Activated naive CD8-positive, alpha-beta T cell treated with anti-CD3 and anti-CD28 coated beads, Interleukin-2, amount 50 U/mL, for 16 hours (primary cell): ENCODE measurements around the gene RRM2.
"Not testable (repeated sequence)": the region's sequence is repeated elsewhere in the genome, so short reads cannot be mapped to it uniquely, and the experiment has no call there.

Experiments used
- DNase-seq: peaks from one replicate; pipeline ENCODE4 v3.0.0-alpha.2; 2020; ENCODE audit warnings: low read depth, low spot score

RRM2 gene

DNA sequence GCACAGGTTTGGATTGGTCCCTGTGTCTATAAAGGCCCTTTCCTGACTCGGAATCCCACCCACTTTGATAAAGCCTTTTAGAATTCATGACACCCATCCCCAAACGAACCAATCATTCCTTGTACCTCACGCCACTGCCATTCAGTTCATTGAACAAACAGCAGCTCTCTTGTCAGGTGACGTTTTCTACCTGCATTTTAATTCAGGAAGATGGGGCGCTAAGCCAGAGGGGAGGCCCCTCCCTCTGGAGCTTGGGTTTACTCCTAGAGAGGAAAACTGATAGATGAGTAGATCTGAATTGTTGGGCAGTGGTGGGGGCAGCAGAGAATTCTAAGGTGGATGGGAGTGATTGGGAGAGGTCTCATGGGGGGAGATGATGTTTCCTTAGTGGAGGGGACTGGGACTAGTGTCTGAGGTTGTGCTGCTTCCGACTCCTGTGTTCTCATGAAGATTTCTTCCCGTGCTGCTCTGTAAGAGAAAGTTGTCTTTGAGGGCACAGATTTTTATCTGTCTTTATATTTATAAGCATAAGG lies 9.6 kb downstream of the RRM2 start:
- no peak for DNase-seq

- DNase-seq = no peak
Observed at GRCh38 chr2:10132596-10132995, 10.1 kb downstream of the RRM2 start.

GRCh38 chr2:10132996-10133647 lies 10.6 kb downstream of the RRM2 start:
- no peak for DNase-seq

DNA sequence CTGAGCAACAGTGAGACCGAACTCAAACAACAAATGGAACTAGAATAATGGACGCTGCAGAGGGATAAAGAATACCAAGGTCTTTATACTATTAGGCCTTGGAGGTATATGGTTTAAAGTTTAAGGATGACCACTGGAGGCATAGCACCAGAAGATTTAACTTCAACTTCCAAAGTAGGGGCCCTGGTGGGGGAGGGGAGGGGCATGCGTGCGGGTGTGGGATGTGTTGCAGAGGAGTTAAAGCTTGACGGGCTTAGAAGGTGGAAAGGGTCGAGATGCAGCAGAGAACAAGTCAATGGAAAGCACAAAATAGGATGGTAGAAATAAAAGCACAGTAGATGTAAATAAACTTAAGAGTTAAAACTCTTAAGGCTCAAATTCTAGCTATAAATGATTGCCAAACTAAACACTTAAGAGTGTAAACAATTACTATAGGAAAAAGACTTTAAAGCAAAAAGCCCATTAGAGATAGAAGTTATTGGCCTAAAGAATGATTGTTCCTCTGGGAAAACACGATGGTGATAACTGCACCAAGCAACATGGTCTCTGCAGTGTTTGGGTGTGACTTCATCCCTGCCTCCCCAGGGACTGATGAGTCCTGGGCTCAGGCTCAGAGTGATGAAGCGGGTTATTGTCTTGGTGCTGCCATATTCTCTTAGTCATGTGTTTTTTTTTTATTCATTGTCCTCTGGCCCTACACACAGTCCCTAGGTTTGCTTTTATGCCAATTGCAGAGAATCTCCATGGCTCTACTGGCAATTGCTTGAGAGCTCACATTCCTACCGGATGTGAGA lies 13.0 kb downstream of the RRM2 start:
- DNase-seq = no peak

- no peak for DNase-seq
Observed at GRCh38 chr2:10136101-10136934, 13.8 kb downstream of the RRM2 start.

DNA sequence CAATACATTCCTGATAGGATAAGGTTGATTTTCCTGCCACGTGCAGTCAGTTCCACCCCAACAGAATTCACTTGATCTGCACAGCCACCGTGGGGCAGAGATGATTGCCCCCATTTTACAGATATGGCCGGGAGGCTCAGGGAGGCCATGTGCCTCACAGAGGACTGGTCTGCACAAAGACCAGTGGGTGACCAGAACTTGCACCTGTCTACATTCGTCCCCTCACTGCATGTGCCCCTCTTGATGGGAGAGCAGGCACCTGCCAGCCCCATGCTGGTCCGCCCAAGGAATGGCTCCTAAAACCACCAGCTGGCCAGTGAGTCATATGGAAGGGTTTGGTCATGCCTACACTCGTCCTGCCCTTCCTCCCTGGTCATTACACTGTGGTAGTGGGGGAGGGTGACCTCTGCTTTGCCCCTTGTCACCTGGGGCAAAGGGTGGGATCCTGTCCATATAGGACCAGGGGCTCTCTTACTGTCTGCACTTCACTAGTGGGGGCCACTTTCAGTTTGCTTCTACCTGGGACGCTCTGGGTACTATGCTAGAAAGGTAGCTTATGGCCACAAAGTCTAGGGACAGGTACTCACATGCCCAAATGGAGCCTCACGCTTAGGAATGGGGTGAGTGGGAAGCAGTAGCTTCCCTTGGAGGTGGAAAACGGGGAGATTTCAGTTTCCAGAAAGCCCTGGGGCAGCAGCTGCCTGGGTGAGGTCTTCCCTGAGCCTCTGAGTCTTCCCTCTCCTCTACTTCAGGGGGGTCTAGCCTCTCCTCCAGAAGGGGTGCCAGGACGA lies 14.7 kb downstream of the RRM2 start:
- DNase-seq = no peak

DNA sequence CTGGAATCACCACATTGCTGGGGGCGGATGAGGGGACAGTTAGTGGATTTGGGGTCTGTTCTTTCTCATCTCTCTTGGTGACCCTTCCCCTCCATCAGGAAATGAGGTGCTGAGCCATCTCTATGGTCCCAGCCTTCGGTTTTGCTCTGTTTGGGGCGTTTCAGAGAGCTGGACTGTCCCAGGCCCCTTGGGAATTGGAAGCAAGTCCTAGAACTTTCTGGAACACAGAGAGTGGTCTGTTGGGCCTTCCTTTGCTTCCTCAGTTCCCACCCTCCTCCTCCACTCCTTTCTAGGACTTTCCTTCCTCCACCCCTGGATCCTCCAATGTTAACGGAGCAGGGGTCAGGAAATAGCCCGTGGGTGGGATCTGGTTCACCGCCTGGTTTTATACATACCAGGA lies 17.0 kb downstream of the RRM2 start:
- no peak for DNase-seq

DNA sequence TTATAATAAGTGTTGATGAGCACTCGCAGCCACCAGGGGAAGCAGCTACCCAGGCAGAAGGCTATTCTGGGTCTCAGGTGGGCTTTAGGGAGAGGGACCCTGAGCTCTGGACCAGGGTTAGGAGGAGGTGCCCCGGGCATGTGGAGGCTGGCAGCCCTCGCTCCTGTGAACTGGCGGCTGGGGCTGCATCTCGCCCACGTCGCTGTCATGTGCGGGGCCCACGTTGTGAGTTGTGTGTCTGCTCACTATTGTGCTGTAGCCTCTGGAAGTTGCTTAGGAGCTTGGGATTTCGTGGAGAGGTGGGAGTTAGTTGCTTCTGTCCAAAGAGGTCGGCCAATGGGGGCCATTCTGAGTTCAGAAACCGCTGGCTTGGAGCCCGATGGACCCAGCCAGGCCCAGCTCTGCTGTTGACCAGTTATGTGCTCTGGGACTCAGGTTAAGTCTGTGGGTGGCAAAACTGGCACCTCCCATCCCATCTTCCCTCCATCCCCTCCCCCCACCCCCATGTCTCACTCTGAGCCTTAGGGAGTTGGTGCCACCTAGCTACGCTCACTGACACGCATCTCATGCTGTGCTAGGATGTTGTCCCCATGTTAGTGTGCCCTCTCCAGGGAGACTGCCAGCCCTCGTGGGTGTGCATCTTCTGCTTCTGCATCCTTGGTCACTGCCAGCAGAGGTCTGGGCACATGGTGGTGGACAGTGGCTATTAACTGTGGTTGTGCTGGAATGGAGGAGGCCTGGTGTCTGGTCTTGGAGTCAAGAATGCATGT lies 18.5 kb downstream of the RRM2 start:
- DNase-seq = no peak

- DNase-seq = no peak
Observed at GRCh38 chr2:10141736-10142639, 19.4 kb downstream of the RRM2 start.

- DNase-seq = no peak
Observed at GRCh38 chr2:10142640-10142965, 20.1 kb downstream of the RRM2 start.

GRCh38 chr2:10144771-10145518 lies 22.4 kb downstream of the RRM2 start:
- no peak for DNase-seq

DNA sequence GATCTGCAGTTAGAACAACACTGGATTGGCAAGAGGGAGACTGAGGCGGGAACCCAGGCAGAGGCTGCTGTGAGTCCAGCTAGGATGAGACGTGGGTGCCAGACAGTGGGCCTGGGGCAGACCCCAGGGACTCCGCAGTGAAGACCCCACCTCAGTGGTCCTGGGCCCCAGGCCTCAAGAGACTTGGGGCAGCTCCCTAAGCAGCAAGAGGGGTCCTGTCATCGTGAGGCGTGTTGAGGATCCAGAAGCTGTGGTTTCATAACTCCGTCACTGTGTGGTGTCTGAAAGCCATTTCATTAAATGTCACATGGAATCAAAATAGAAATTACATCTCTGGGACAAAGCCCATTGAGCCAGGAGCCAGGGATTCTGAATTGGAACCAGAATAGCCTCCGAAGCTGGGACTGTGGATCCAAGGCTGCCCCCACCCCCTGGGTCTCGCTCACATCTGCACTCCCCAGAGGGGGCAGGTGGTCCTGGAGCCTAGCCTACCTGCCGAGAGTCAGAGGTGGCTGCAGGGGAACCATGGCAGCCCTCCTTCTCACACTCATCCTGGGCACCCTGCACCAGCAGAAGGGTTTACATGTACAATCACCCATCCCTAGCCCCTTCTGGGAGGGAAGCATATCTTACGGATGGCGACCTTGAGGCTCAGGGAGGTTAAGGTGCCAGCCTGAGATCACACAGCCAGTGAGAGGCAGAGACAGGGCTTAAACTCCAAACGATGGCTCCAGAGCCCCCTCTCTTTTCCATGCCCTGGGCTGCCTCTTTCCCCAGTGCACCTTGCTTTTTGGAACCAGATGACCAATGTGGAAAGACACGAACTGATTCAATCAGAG lies 23.2 kb downstream of the RRM2 start:
- no peak for DNase-seq

GRCh38 chr2:10146366-10147005 lies 23.9 kb downstream of the RRM2 start:
- no peak for DNase-seq

GRCh38 chr2:10147050-10147660 lies 24.6 kb downstream of the RRM2 start:
- not testable (repeated sequence) for DNase-seq

DNA sequence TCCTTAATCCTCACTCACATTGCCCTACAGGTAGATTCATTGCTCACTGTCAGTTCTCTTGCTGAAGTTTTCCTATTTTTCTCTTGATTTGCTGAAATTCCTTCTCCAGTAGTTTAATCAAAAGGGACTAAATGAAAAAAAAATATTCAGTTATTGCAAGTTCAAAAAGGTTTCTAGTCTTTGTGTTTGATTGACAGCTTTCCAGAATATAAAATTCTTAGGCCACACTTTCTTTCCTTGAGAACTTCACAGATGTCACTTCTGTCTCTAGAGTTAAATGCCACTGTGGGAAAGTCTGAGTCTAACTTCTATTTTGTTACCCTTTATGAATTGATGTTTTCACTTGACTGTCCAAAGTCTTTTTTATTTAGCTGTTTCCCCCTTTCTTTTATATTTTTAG lies 25.7 kb downstream of the RRM2 start:
- DNase-seq = no peak

- DNase-seq = no peak
Observed at GRCh38 chr2:10149635-10150034, 27.1 kb downstream of the RRM2 start.

DNA sequence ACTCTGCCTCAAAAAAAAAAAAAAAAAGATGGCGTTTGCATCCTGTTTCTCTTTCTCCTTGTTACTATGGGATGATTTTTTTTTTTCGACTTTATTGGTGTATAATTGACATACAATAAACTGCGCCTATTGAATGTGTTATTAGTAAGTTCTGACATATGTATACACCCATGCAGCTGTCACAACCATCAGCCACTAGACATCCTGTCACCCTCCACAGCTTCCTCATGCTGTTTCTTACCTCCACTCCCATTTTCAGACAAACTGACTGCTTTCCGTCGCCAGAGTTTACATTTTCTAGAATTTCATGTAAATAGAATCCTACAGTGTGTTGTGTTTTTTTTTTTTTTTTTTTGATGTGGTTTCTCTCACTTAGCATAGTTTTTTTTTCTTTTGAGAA lies 27.9 kb downstream of the RRM2 start:
- no peak for DNase-seq
